CD4-positive, alpha-beta T cell treated with Interleukin-21 for 1 hour (primary cell): ENCODE measurements around the gene FOXP1.

Experiments
- DNase-seq: peaks from one replicate; pipeline ENCODE4 v3.0.0-alpha.2; 2020

FOXP1 gene

GRCh38 chr3:71160785-71161546 is 422.6 kb downstream of the FOXP1 start:
- DNase-seq = no peak

GRCh38 chr3:71156062-71156665 is 427.4 kb downstream of the FOXP1 start:
- no peak for DNase-seq

GRCh38 chr3:71154846-71155245 is 428.7 kb downstream of the FOXP1 start:
- no peak for DNase-seq

GRCh38 chr3:71153713-71154112 is 429.8 kb downstream of the FOXP1 start:
- no peak for DNase-seq

GRCh38 chr3:71152892-71153265 is 430.6 kb downstream of the FOXP1 start:
- no peak for DNase-seq

GRCh38 chr3:71152039-71152891 is 431.3 kb downstream of the FOXP1 start:
- no peak for DNase-seq

GRCh38 chr3:71149959-71150954 is 433.3 kb downstream of the FOXP1 start:
- DNase-seq = no peak

GRCh38 chr3:71148455-71149060 is 435.0 kb downstream of the FOXP1 start:
- DNase-seq = no peak

GRCh38 chr3:71146673-71147072 is 436.9 kb downstream of the FOXP1 start:
- DNase-seq = no peak

- DNase-seq = no peak
These were observed 437.6 kb downstream of the FOXP1 start for GRCh38 chr3:71145954-71146353.

GRCh38 chr3:71144525-71145253 is 438.8 kb downstream of the FOXP1 start:
- no peak for DNase-seq

- DNase-seq = no peak
These were observed 440.0 kb downstream of the FOXP1 start for GRCh38 chr3:71143493-71143892.

GRCh38 chr3:71142441-71143161 is 440.9 kb downstream of the FOXP1 start:
- DNase-seq = no peak

- DNase-seq = no peak
These were observed 443.1 kb downstream of the FOXP1 start for GRCh38 chr3:71140477-71140876.

- no peak for DNase-seq
These were observed 444.0 kb downstream of the FOXP1 start for GRCh38 chr3:71139496-71139895.

GRCh38 chr3:71138410-71138809 is 445.1 kb downstream of the FOXP1 start:
- DNase-seq = no peak

- no peak for DNase-seq
These were observed 447.3 kb downstream of the FOXP1 start for GRCh38 chr3:71136276-71136675.

- DNase-seq = no peak
These were observed 448.0 kb downstream of the FOXP1 start for GRCh38 chr3:71135373-71136088.

GRCh38 chr3:71134521-71134920 is 449.0 kb downstream of the FOXP1 start:
- no peak for DNase-seq

- DNase-seq = no peak
These were observed 449.7 kb downstream of the FOXP1 start for GRCh38 chr3:71133865-71134264.
